K562 (cell line): Measurements from ENCODE around the gene GABARAP. TPM values are rescaled to one million over a fixed set of nuclear protein-coding genes. Genes with fewer than 3 reads are reported as not detected.
A peak's percentile ranks its signal among the peaks of the same experiment; 100 is the strongest.

ENCODE experiments used
- ATAC-seq: fragments of 200-7000 bp; cut with Tn5 transposase; 3 replicates; pipeline ENCODE4 v1.9.1; 2020; ENCODE audit warnings: moderate library complexity
- BruUV-seq: library from RNA; stranded (reverse); fragments of 400-500 nt; replicated peaks from 2 replicates; lab custom pipeline; 2021; lab: Mats Ljungman, UMichigan
- CTCF ChIA-PET: fragments of 300-600 bp; formaldehyde crosslinking; extraction: SDS; loops from one replicate; lab custom pipeline; 2021; ENCODE audit warnings: low intra/inter-chr PET ratio; lab: Yijun Ruan, JAX
- POLR2A ChIA-PET: fragments of 300-600, 350-650 bp; sonication (Branson Sonifier 250); formaldehyde crosslinking; extraction: SDS; loops from one replicate; lab custom pipeline; 2021; ENCODE audit warnings: antibody characterized with exemption, inconsistent platforms; lab: Yijun Ruan, JAX
- DNase-seq, 4 experiments: peaks; one replicate each; pipeline versions ENCODE4 v3.0.0 to v3.0.0-alpha.2; 2011 to 2018; ENCODE audit warnings: low spot score in 3 of 4, mixed read lengths in 3 of 4; ENCODE audit errors: extremely low read depth in 1 of 4
- FAIRE-seq: peaks from 2 replicates; lab custom pipeline; 2011; peaks lifted over from hg19 to GRCh38; lab: Jason Lieb, UNC
- H2AFZ ChIP-seq: 2 replicates; pipeline ENCODE4 v1.6.0; 2011; ENCODE audit warnings: low read depth, low read length, control low read depth, inconsistent platforms
- H3K27ac ChIP-seq: fragments of 200-600 bp; 3 replicates; pipeline ENCODE4 v1.8.0; 2011; ENCODE audit warnings: low read depth, mild to moderate bottlenecking, control low read depth, inconsistent platforms, low read length, moderate library complexity, mixed read lengths; ENCODE audit errors: extremely low read depth
- H3K27me3 ChIP-seq, 2 experiments: fragments of 300-600 bp in 1 of 2; 2 replicates in 1 of 2; 3 replicates in 1 of 2; pipeline versions ENCODE4 v1.6.0 to v1.8.0; 2011; ENCODE audit warnings: inconsistent platforms in 2 of 2, low read length in 2 of 2, mild to moderate bottlenecking in 1 of 2, mixed read lengths in 1 of 2, moderate library complexity in 1 of 2; ENCODE audit not compliant: control insufficient read depth in 2 of 2, insufficient read depth in 2 of 2
- H3K36me3 ChIP-seq: fragments of 300-600 bp; 3 replicates; pipeline ENCODE4 v1.8.0; 2011; ENCODE audit warnings: mild to moderate bottlenecking, low read length, inconsistent platforms; ENCODE audit not compliant: control insufficient read depth, insufficient read depth
- H3K4me1 ChIP-seq, 2 experiments: fragments of 200-600 bp in 1 of 2; replicated peaks in 1 of 2; 2 replicates in 1 of 2; 3 replicates in 1 of 2; pipeline versions ENCODE4 v1.5.1 to v1.8.0; 2011; ENCODE audit warnings: inconsistent platforms in 2 of 2, low read length in 2 of 2, mild to moderate bottlenecking in 1 of 2, mixed read lengths in 1 of 2, moderate library complexity in 1 of 2; ENCODE audit not compliant: control insufficient read depth in 2 of 2, insufficient read depth in 2 of 2
- H3K4me2 ChIP-seq: 2 replicates; pipeline ENCODE4 v1.6.1; 2011; ENCODE audit warnings: low read length, control low read depth, inconsistent platforms, mixed read lengths; ENCODE audit not compliant: insufficient read depth
- H3K4me3 ChIP-seq: fragments of 200-600 bp; sonication (generic), shearing (Covaris generic); 2 replicates; pipeline ENCODE4 v1.5.1; 2016; ENCODE audit warnings: control low read depth, inconsistent platforms
- H3K79me2 ChIP-seq: fragments of 200-600 bp; 3 replicates; pipeline ENCODE4 v1.8.0; 2011; ENCODE audit warnings: low read length, inconsistent platforms; ENCODE audit not compliant: control insufficient read depth, insufficient read depth
- H3K9ac ChIP-seq, 2 experiments: 2 replicates each; pipeline versions ENCODE4 v1.6.0 to v1.6.1; 2011; ENCODE audit warnings: low read depth in 2 of 2, low read length in 2 of 2, control low read depth in 1 of 2, inconsistent platforms in 1 of 2, mild to moderate bottlenecking in 1 of 2, mixed read lengths in 1 of 2; ENCODE audit not compliant: insufficient read depth in 1 of 2
- H3K9me1 ChIP-seq: one replicate; pipeline ENCODE4 v1.6.0; 2011; ENCODE audit warnings: inconsistent platforms, mild to moderate bottlenecking, low read length, moderate library complexity; ENCODE audit not compliant: control insufficient read depth, insufficient read depth
- H3K9me3 ChIP-seq: replicated peaks from 2 replicates; pipeline ENCODE4 v1.5.1; 2011; ENCODE audit warnings: low read depth, low read length, inconsistent platforms; ENCODE audit not compliant: control insufficient read depth, insufficient read depth
- H4K20me1 ChIP-seq: replicated peaks from 2 replicates; pipeline ENCODE4 v1.6.1; 2011; ENCODE audit warnings: low read length, inconsistent platforms, mixed read lengths; ENCODE audit not compliant: control insufficient read depth, insufficient read depth
- ARHGAP35 ChIP-seq: fragments of 450-650 bp; IDR thresholded peaks from 2 replicates; pipeline ENCODE4 v1.6.1; 2018; ENCODE audit not compliant: partially characterized antibody
- DMBX1 ChIP-seq: fragments of 250-450 bp; sonication (Bioruptor Pico); IDR thresholded peaks from 2 replicates; pipeline ENCODE4 v1.8.0; 2022; ENCODE audit warnings: inconsistent platforms, mild to moderate bottlenecking, moderate library complexity, borderline replicate concordance
- FOXJ3 ChIP-seq: sonication (generic); formaldehyde crosslinking; IDR thresholded peaks from 2 replicates; pipeline ENCODE4 v1.4.0; 2020; ENCODE audit warnings: mild to moderate bottlenecking, missing genetic modification reagents
- HEY1 ChIP-seq: fragments of 250-450 bp; sonication (Bioruptor Pico); IDR thresholded peaks from 2 replicates; pipeline ENCODE4 v1.5.0; 2020; ENCODE audit warnings: mild to moderate bottlenecking, moderate library complexity, borderline replicate concordance
- ID3 ChIP-seq, 2 experiments: fragments of 250-450 bp in 1 of 2; fragments of 450-650 bp in 1 of 2; sonication (Bioruptor Pico) in 1 of 2; IDR thresholded peaks; 2 replicates each; pipeline versions ENCODE4 v1.6.1 to v1.8.0; 2016 to 2021; ENCODE audit warnings: mild to moderate bottlenecking in 2 of 2, moderate library complexity in 2 of 2, missing compliant biosample characterization in 1 of 2, missing genetic modification characterization in 1 of 2
- JUND ChIP-seq, 2 experiments: IDR thresholded peaks; 2 replicates in 1 of 2; 3 replicates in 1 of 2; pipeline ENCODE4 v1.6.1; 2011; ENCODE audit warnings: borderline replicate concordance in 2 of 2, low read depth in 2 of 2, low read length in 2 of 2, improper control_type of control experiment in 1 of 2, missing biosample characterization in 1 of 2, missing genetic modification characterization in 1 of 2, missing genetic modification reagents in 1 of 2
- NR2C1 ChIP-seq, 2 experiments: fragments of 450-650 bp; IDR thresholded peaks; 2 replicates each; pipeline ENCODE4 v1.6.1; 2017; ENCODE audit warnings: mild to moderate bottlenecking in 2 of 2, antibody characterized with exemption in 1 of 2, inconsistent platforms in 1 of 2, missing compliant biosample characterization in 1 of 2, missing genetic modification characterization in 1 of 2
- PHB2 ChIP-seq: fragments of 450-650 bp; IDR thresholded peaks from 2 replicates; pipeline ENCODE4 v1.6.1; 2017; ENCODE audit warnings: low read depth
- PTTG1 ChIP-seq: fragments of 450-650 bp; IDR thresholded peaks from 2 replicates; pipeline ENCODE4 v1.6.1; 2016; ENCODE audit warnings: low read depth, mild to moderate bottlenecking, missing genetic modification characterization, missing compliant biosample characterization
- RB1 ChIP-seq: fragments of 450-650 bp; IDR thresholded peaks from 2 replicates; pipeline ENCODE4 v1.6.1; 2017; ENCODE audit warnings: low read depth, mild to moderate bottlenecking
- RBM25 ChIP-seq: fragments of 200-400 bp; formaldehyde crosslinking; IDR thresholded peaks from 2 replicates; pipeline ENCODE4 v1.6.1; 2018; ENCODE audit warnings: low read length, low read depth, moderate library complexity; ENCODE audit not compliant: severe bottlenecking
- RHOXF2B ChIP-seq: fragments of 250-450 bp; sonication (Bioruptor Pico); conservative IDR thresholded peaks from 2 replicates; pipeline ENCODE4 v1.5.1; 2021
- SMAD1 ChIP-seq: fragments of 150-350 bp; IDR thresholded peaks from 2 replicates; pipeline ENCODE4 v1.6.1; 2014; ENCODE audit warnings: low read length, low read depth; ENCODE audit not compliant: partially characterized antibody
- SRSF1 ChIP-seq: fragments of 200-400 bp; formaldehyde crosslinking; IDR thresholded peaks from 2 replicates; pipeline ENCODE4 v1.6.1; 2017; ENCODE audit warnings: mild to moderate bottlenecking, low read depth, low read length, moderate library complexity
- TBP ChIP-seq: optimal IDR thresholded peaks from 2 replicates; pipeline ENCODE3; 2011; ENCODE audit warnings: low read depth, low read length, improper control_type of control experiment
- ZFP36 ChIP-seq: fragments of 150-350 bp; IDR thresholded peaks from 2 replicates; pipeline ENCODE4 v1.6.1; 2018; ENCODE audit warnings: low read length, low read depth; ENCODE audit not compliant: partially characterized antibody
- ZNF175 ChIP-seq: fragments of 200-800 bp; sonication (Bioruptor generic); IDR thresholded peaks from 2 replicates; pipeline ENCODE4 v1.6.1; 2016; ENCODE audit warnings: low read depth, mild to moderate bottlenecking, missing genetic modification characterization, missing compliant biosample characterization
- ZNF644 ChIP-seq: fragments of 200-800 bp; sonication (Bioruptor generic); IDR thresholded peaks from 2 replicates; pipeline ENCODE4 v1.6.1; 2016; ENCODE audit warnings: low read depth, missing genetic modification characterization, missing compliant biosample characterization
- WGBS: fragments of 100-300 bp; shearing (Covaris generic); methylation state at CpG from one replicate; pipeline ENCODE4 v1.1.6; 2016; ENCODE audit warnings: low coverage, mixed read lengths; ENCODE audit not compliant: insufficient coverage; ENCODE audit errors: missing lambda C conversion rate; 5-methylcytosine and 5-hydroxymethylcytosine counted together
- in situ Hi-C: fragments of 300-500 bp; cut with MboI; formaldehyde crosslinking; loops from 4 replicates; pipeline ENCODE4 v1.15.0; 2018; ENCODE audit warnings: inconsistent platforms, mixed read lengths
- intact Hi-C: fragments of 100-400 bp; cut with micrococcal nuclease; formaldehyde crosslinking; loops from 2 replicates; pipeline ENCODE4 v1.14.2; 2022
- polyA plus RNA-seq, 8 experiments: library from polyadenylated mRNA; depleted of rRNA in 4 of 8; stranded (reverse) in 5 of 8; unstranded in 3 of 8; fragments of >200 nt; fragmentation: Nextera tagmentation in 2 of 8; fragmentation: Illumina TruSeq in 1 of 8; extraction: Ambion mirVana in 2 of 8; extraction: Trizol in 1 of 8; gene quantifications; 2 replicates each; pipeline versions ENCODE4 v1.2.1 to v1.2.3, GENCODE V29; 2011 to 2014; ENCODE audit warnings: inconsistent platforms in 1 of 8, missing spikeins in 1 of 8
- total RNA-seq, 7 experiments: library from RNA; depleted of rRNA in 6 of 7; stranded (reverse); fragments of >200 nt in 6 of 7; fragmentation: Illumina TruSeq in 2 of 7; extraction: Trizol in 2 of 7; gene quantifications; 2 replicates each; pipeline versions ENCODE4 v1.2.1 to v1.2.3, GENCODE V29; 2011 to 2021; ENCODE audit warnings: low replicate concordance in 1 of 7
- TF ChIP-seq, protein P1 (sequence below): fragments of 150-350 bp; IDR thresholded peaks from 2 replicates; pipeline ENCODE4 v1.6.1; 2014; ENCODE audit warnings: low read depth, mild to moderate bottlenecking, low read length, borderline replicate concordance

The GABARAP gene
- total and polyA plus RNA-seq, 9 of the 15 experiments (the other 6 are each of a cell fraction or from before 2014, with no cell fraction given): 47.5 to 373 (median 152) TPM

- peaks cover 13 to 19% of the 10 kb centered on the region in 2 experiments; a peak in 4 of 5 replicates for H3K4me1 ChIP-seq
- H2AFZ ChIP-seq: no peak overlapping the region; the same call in 1 of the 2 replicates
- peak overlapping the region; percentile 96 for H3K27ac ChIP-seq
- intact Hi-C loops (loop anchor here (2.0 kb wide), 1 partner anchor 14 kb away; the partner anchor contains the start of gene PHF23), in situ Hi-C loops (no loop called here)
- no peak for FAIRE-seq
- peak overlapping the region; percentile 95 for H3K4me3 ChIP-seq
- POLR2A ChIA-PET: no interaction called here
- peak overlapping the region; percentile 94 to 98; a peak in 3 of 4 replicates for H3K9ac ChIP-seq
- no peak for DNase-seq
- CTCF ChIA-PET: no interaction called here
- peak overlapping the region; percentile 98 for H3K4me2 ChIP-seq
- WGBS: 0% methylated on average over 4 of the region's 5 CpGs
- H3K9me3 ChIP-seq: no peaks in the 10 kb centered on the region
- no TSS peak for BruUV-seq
- no peaks in the 10 kb centered on the region for H3K27me3 ChIP-seq
- no peaks in the 10 kb centered on the region for H3K9me1 ChIP-seq
- peaks cover 51% of the 10 kb centered on the region; the same call in 2 of the 3 replicates for H3K36me3 ChIP-seq
- ATAC-seq: no peak
- no peaks in the 10 kb centered on the region for H4K20me1 ChIP-seq
- H3K79me2 ChIP-seq: peaks cover 51% of the 10 kb centered on the region
- TF ChIP-seq, protein P1, sequence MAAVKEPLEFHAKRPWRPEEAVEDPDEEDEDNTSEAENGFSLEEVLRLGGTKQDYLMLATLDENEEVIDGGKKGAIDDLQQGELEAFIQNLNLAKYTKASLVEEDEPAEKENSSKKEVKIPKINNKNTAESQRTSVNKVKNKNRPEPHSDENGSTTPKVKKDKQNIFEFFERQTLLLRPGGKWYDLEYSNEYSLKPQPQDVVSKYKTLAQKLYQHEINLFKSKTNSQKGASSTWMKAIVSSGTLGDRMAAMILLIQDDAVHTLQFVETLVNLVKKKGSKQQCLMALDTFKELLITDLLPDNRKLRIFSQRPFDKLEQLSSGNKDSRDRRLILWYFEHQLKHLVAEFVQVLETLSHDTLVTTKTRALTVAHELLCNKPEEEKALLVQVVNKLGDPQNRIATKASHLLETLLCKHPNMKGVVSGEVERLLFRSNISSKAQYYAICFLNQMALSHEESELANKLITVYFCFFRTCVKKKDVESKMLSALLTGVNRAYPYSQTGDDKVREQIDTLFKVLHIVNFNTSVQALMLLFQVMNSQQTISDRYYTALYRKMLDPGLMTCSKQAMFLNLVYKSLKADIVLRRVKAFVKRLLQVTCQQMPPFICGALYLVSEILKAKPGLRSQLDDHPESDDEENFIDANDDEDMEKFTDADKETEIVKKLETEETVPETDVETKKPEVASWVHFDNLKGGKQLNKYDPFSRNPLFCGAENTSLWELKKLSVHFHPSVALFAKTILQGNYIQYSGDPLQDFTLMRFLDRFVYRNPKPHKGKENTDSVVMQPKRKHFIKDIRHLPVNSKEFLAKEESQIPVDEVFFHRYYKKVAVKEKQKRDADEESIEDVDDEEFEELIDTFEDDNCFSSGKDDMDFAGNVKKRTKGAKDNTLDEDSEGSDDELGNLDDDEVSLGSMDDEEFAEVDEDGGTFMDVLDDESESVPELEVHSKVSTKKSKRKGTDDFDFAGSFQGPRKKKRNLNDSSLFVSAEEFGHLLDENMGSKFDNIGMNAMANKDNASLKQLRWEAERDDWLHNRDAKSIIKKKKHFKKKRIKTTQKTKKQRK: no peak
- TF ChIP-seq PTTG1 (tag): no peak
- no peak for TF ChIP-seq ZNF175 (CRISPR knock-in tag)
- TF ChIP-seq ZNF644 (tag): no peak
- no peak for TF ChIP-seq SRSF1
- TF ChIP-seq HEY1 (CRISPR knock-in tag): no peak
- TF ChIP-seq ZFP36: no peak
- TF ChIP-seq RB1: no peak
- TF ChIP-seq DMBX1: no peak
- no peak for TF ChIP-seq FOXJ3 (CRISPR knock-in tag)
- TF ChIP-seq NR2C1 (IDR thresholded peaks at IDR 0.05): no peak
- TF ChIP-seq NR2C1 (tag; IDR thresholded peaks at IDR 0.05): no peak
- no peak for TF ChIP-seq ID3 (CRISPR knock-in tag; IDR thresholded peaks at IDR 0.05)
- TF ChIP-seq ID3 (tag; IDR thresholded peaks at IDR 0.05): no peak
- no peak for TF ChIP-seq PHB2
- no peak for TF ChIP-seq ARHGAP35
- no peak for TF ChIP-seq JUND (IDR thresholded peaks at IDR 0.05; ENCODE audit: borderline replicate concordance, low read depth, low read length)
- no peak for TF ChIP-seq JUND (tag; IDR thresholded peaks at IDR 0.05; ENCODE audit: borderline replicate concordance, low read depth, low read length)
- no peak for TF ChIP-seq RBM25
- no peak for TF ChIP-seq SMAD1
- TF ChIP-seq RHOXF2B: no peak
- no peak for TF ChIP-seq TBP
Measured at GRCh38 chr17:7253082-7253481, 10.8 kb upstream of the GABARAP start.
